ENCODE measurements around the gene NBDY.
"Not testable (repeated sequence)": the region's sequence is repeated elsewhere in the genome, so short reads cannot be mapped to it uniquely, and the experiment has no call there.

The NBDY gene

DNA sequence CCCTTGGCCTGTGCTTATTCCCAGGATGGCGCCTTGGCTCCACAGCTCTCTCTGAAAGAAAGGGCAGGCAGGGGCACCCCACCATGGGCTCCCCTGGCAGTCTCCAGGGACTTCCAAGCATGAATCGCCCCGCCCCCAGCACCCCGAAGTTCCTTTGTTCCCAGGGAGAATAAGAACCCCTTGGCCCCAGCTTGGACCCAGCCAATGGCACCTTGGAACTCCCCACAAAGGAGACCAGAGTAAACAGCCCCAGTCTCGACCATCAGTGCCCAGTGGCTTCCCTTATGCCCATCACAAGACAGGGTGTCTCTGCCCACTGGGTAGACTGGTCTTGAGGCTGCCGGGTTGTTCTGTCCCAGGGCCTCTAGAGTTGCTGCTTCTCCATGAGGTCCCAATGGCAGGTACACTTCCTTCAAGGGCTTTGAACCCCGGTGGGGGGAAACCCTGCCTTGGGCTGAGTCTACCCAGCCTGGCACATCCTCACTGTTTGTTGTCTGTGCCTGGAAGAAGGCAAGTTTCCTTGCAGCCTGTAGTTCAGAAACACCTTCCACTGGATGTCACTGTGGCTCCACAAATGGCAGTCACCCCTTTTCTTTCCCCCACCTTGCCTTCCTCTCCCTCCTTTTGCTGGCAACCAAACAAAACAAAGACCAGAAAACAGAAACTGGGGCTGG lies 30.8 kb downstream of the NBDY start (continued):
- TF ChIP-seq, protein P1, sequence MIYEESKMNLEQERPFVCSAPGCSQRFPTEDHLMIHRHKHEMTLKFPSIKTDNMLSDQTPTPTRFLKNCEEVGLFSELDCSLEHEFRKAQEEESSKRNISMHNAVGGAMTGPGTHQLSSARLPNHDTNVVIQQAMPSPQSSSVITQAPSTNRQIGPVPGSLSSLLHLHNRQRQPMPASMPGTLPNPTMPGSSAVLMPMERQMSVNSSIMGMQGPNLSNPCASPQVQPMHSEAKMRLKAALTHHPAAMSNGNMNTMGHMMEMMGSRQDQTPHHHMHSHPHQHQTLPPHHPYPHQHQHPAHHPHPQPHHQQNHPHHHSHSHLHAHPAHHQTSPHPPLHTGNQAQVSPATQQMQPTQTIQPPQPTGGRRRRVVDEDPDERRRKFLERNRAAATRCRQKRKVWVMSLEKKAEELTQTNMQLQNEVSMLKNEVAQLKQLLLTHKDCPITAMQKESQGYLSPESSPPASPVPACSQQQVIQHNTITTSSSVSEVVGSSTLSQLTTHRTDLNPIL (CRISPR knock-in tag; IDR thresholded peaks at IDR 0.05; ENCODE audit: low read depth), result no peak
- TF ChIP-seq ARNTL (CRISPR knock-in tag; IDR thresholded peaks at IDR 0.05; ENCODE audit: borderline replicate concordance, low read depth) (no peak), TSHZ2 (CRISPR knock-in tag; IDR thresholded peaks at IDR 0.05) (no peak), SNAI2 (CRISPR knock-in tag; IDR thresholded peaks at IDR 0.05) (no peak), ESRRG (CRISPR knock-in tag; IDR thresholded peaks at IDR 0.05) (no peak), RARB (CRISPR knock-in tag; IDR thresholded peaks at IDR 0.05) (no peak), PPARA (CRISPR knock-in tag; IDR thresholded peaks at IDR 0.05; ENCODE audit: borderline replicate concordance) (no peak), BACH2 (CRISPR knock-in tag; IDR thresholded peaks at IDR 0.05; ENCODE audit: borderline replicate concordance) (no peak), TCF4 (CRISPR knock-in tag; IDR thresholded peaks at IDR 0.05; ENCODE audit: borderline replicate concordance) (no peak)

- not testable (repeated sequence) for ATAC-seq
These were observed 31.5 kb downstream of the NBDY start for GRCh38 chrX:56760410-56761124.

- no peak for TF ChIP-seq POU6F1 (CRISPR knock-in tag; IDR thresholded peaks at IDR 0.05; ENCODE audit: borderline replicate concordance, low read depth)
- no peak for TF ChIP-seq ZNF8 (CRISPR knock-in tag; IDR thresholded peaks at IDR 0.05)
- no peak for TF ChIP-seq TOX (CRISPR knock-in tag; IDR thresholded peaks at IDR 0.05; ENCODE audit: borderline replicate concordance)
- no peak for TF ChIP-seq ARNTL (CRISPR knock-in tag; IDR thresholded peaks at IDR 0.05; ENCODE audit: borderline replicate concordance, low read depth)
- TF ChIP-seq SNAI2 (CRISPR knock-in tag; IDR thresholded peaks at IDR 0.05), result no peak
- no peak for TF ChIP-seq OSR1 (CRISPR knock-in tag; IDR thresholded peaks at IDR 0.05)
- TF ChIP-seq CSDC2 (CRISPR knock-in tag; IDR thresholded peaks at IDR 0.05), result no peak
These were observed 32.1 kb downstream of the NBDY start for GRCh38 chrX:56761167-56761566.

GRCh38 chrX:56762220-56762619 lies 33.2 kb downstream of the NBDY start:
- ATAC-seq, result no peak
- TF ChIP-seq ZC3H10 (CRISPR knock-in tag; IDR thresholded peaks at IDR 0.05) (no peak), PPARA (CRISPR knock-in tag; IDR thresholded peaks at IDR 0.05; ENCODE audit: borderline replicate concordance) (no peak), POU6F1 (CRISPR knock-in tag; IDR thresholded peaks at IDR 0.05; ENCODE audit: borderline replicate concordance, low read depth) (no peak), ESRRG (CRISPR knock-in tag; IDR thresholded peaks at IDR 0.05) (no peak), ZFP30 (CRISPR knock-in tag; IDR thresholded peaks at IDR 0.05) (no peak), ZFP3 (CRISPR knock-in tag; IDR thresholded peaks at IDR 0.05) (no peak)
- TF ChIP-seq, protein P1 (CRISPR knock-in tag; IDR thresholded peaks at IDR 0.05; ENCODE audit: low read depth), result no peak

More at GRCh38 chrX:56761167-56761566, 32.1 kb downstream of the NBDY start:
- ATAC-seq, result no peak
